GM23338 (cell line): Measurements from ENCODE around the gene AFM. TPM values are rescaled to one million over a fixed set of nuclear protein-coding genes. Genes with fewer than 3 reads are reported as not detected.

Experiments
- ATAC-seq: fragments of 200-7000 bp; cut with Tn5 transposase; 3 replicates; pipeline ENCODE4 v1.9.1; 2020
- DNase-seq: peaks from one replicate; pipeline ENCODE4 v3.0.0-alpha.2; 2015; ENCODE audit warnings: low spot score
- H2AFZ ChIP-seq: fragments of 200-600 bp; sonication (generic); 2 replicates; pipeline ENCODE4 v1.8.0; 2016; ENCODE audit warnings: antibody characterized with exemption, mild to moderate bottlenecking, moderate library complexity
- H3F3A ChIP-seq: fragments of 200-600 bp; sonication (generic); replicated peaks from 2 replicates; pipeline ENCODE4 v1.8.0; 2017; ENCODE audit warnings: antibody characterized with exemption, mixed run types, low read depth
- H3K27ac ChIP-seq: fragments of 200-600 bp; sonication (generic); 2 replicates; pipeline ENCODE4 v1.6.1; 2016; ENCODE audit warnings: low read depth
- H3K27me3 ChIP-seq: fragments of 200-600 bp; sonication (generic); 2 replicates; pipeline ENCODE4 v1.8.0; 2016; ENCODE audit warnings: mild to moderate bottlenecking, mixed run types, moderate library complexity; ENCODE audit not compliant: insufficient read depth
- H3K36me3 ChIP-seq: fragments of 200-600 bp; sonication (generic); 2 replicates; pipeline ENCODE4 v1.8.0; 2016; ENCODE audit warnings: mild to moderate bottlenecking; ENCODE audit not compliant: insufficient read depth
- H3K4me1 ChIP-seq: fragments of 200-600 bp; sonication (generic); 2 replicates; pipeline ENCODE4 v1.8.0; 2016; ENCODE audit warnings: mild to moderate bottlenecking, moderate library complexity; ENCODE audit not compliant: insufficient read depth
- H3K4me2 ChIP-seq: fragments of 200-600 bp; sonication (generic); 2 replicates; pipeline ENCODE4 v1.7.1; 2017; ENCODE audit warnings: mixed run types
- H3K4me3 ChIP-seq: fragments of 200-600 bp; sonication (generic); 2 replicates; pipeline ENCODE4 v1.6.1; 2016; ENCODE audit warnings: mixed run types
- H3K79me2 ChIP-seq: fragments of 200-600 bp; sonication (generic); replicated peaks from 2 replicates; pipeline ENCODE4 v1.8.0; 2017; ENCODE audit warnings: mild to moderate bottlenecking; ENCODE audit not compliant: insufficient read depth
- H3K9me2 ChIP-seq: fragments of 200-600 bp; sonication (generic); 2 replicates; pipeline ENCODE4 v1.8.0; 2017; ENCODE audit not compliant: insufficient read depth
- H4K20me1 ChIP-seq: fragments of 200-600 bp; sonication (generic); replicated peaks from 2 replicates; pipeline ENCODE4 v1.8.0; 2017; ENCODE audit warnings: mild to moderate bottlenecking; ENCODE audit not compliant: insufficient read depth
- H3K27ac Mint-ChIP-seq: 2 replicates; pipeline ENCODE4 v1.8.0; 2020; ENCODE audit warnings: inconsistent platforms, mild to moderate bottlenecking, moderate library complexity, mixed read lengths
- H3K27me3 Mint-ChIP-seq: 3 replicates; pipeline ENCODE4 v1.8.0; 2022; ENCODE audit warnings: low read depth, mild to moderate bottlenecking, moderate library complexity, mixed read lengths, inconsistent platforms; ENCODE audit not compliant: insufficient read depth, poor library complexity
- H3K36me3 Mint-ChIP-seq: 3 replicates; pipeline ENCODE4 v1.8.0; 2021; ENCODE audit warnings: low read depth, mild to moderate bottlenecking, inconsistent platforms, moderate library complexity, mixed read lengths
- H3K4me1 Mint-ChIP-seq: 3 replicates; pipeline ENCODE4 v1.8.0; 2020; ENCODE audit warnings: mild to moderate bottlenecking, inconsistent platforms, mixed read lengths
- H3K4me3 Mint-ChIP-seq: 3 replicates; pipeline ENCODE4 v1.8.0; 2021; ENCODE audit warnings: moderate library complexity, mild to moderate bottlenecking, inconsistent platforms, mixed read lengths
- H3K9me3 Mint-ChIP-seq: 3 replicates; pipeline ENCODE4 v1.8.0; 2020; ENCODE audit warnings: moderate library complexity, mild to moderate bottlenecking, inconsistent platforms, mixed read lengths
- CREB1 ChIP-seq: fragments of 250-450 bp; sonication (Bioruptor Pico); IDR thresholded peaks from 2 replicates; pipeline ENCODE4 v1.5.0; 2020; ENCODE audit warnings: low read depth, mild to moderate bottlenecking, moderate library complexity
- JUNB ChIP-seq: IDR thresholded peaks from one replicate; pipeline ENCODE4 v1.6.1; 2016; ENCODE audit warnings: antibody characterized with exemption; ENCODE audit not compliant: unreplicated experiment
- NANOG ChIP-seq: IDR thresholded peaks from 2 replicates; pipeline ENCODE4 v1.6.1; 2016; ENCODE audit warnings: antibody characterized with exemption, borderline replicate concordance
- STAT1 ChIP-seq: IDR thresholded peaks from one replicate; pipeline ENCODE4 v1.6.1; 2016; ENCODE audit warnings: antibody characterized with exemption; ENCODE audit not compliant: unreplicated experiment
- polyA plus RNA-seq: library from polyadenylated mRNA; unstranded; fragments of >200 nt; fragmentation: Nextera tagmentation; extraction: Ambion mirVana; gene quantifications from 2 replicates; pipeline ENCODE4 v1.2.1, GENCODE V29; 2016
- total RNA-seq: library from RNA; depleted of rRNA; stranded (reverse); fragments of >200 nt; shearing (Covaris generic); gene quantifications from 2 replicates; pipeline ENCODE4 v1.2.3, GENCODE V29; 2014
- TF ChIP-seq, protein P1 (sequence below), 2 experiments: fragments of 200-600 bp in 1 of 2; sonication (generic) in 1 of 2; conservative IDR thresholded peaks; 2 replicates each; pipeline versions ENCODE4 v1.5.1 to v1.6.1; 2016 to 2017; ENCODE audit warnings: antibody characterized with exemption in 2 of 2, low read depth in 2 of 2, mild to moderate bottlenecking in 2 of 2, moderate library complexity in 1 of 2
- TF ChIP-seq, protein P2 (sequence below): IDR thresholded peaks from 2 replicates; pipeline ENCODE4 v1.6.1; 2016; ENCODE audit warnings: antibody characterized with exemption
- TF ChIP-seq, protein P3 (sequence below): fragments of 250-450 bp; sonication (Bioruptor Pico); IDR thresholded peaks from 2 replicates; pipeline ENCODE4 v1.5.0; 2020; ENCODE audit warnings: mild to moderate bottlenecking, moderate library complexity
- TF ChIP-seq, protein P4 (sequence below): IDR thresholded peaks from one replicate; pipeline ENCODE4 v1.6.1; 2018; ENCODE audit warnings: antibody characterized with exemption; ENCODE audit not compliant: unreplicated experiment

The AFM gene
- total and polyA plus RNA-seq, 2 experiments from 2014 or later: not detected

DNA sequence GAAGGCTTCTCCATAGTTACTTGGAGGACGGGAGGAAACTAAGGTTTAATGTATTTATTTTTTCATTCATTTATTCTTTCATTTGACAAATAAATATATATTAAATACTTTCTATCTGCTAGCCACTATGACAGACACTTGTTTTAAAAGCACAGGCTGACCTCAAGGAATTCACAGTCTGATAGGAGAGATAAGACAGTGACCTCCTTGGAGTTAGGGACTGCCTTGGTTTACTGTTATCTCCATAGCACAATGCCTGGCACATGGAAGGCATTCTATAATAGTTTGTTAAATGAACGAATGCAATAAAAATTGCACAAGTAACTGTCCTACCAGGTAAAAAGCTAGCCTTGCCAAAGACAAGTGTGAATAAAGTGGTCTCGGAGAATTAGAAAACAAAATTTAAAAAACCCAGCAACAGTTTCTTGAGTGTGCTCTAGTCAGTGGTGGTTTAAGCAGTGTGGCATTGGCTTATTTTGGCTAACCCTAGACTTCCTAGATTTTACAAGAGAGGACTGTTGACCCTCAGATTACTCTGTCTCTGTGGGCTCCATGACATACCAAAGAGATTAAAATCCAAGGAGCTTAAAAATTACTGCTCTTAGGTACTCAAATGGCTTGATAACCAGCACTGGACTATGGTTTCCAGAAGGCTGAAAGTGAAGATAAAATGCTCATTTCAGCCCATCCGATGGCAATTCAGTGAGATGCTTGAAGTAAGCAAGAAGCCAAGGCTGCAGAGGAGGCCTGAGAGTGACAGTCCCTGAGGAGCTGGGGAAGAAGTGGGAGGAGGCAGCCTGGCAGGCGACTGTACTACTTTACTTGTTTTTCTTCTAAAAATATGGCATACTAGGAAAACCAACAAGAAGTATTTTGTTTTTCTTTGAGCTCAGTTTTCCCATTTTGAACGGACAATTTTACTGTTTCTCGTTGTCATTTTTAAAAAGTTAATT, 35.9 kb upstream of the AFM start:
- no peak overlapping the region for H2AFZ ChIP-seq

More for the DNA sequence above, 35.9 kb upstream of the AFM start:
- Histone ChIP-seq H3K27ac (no peak overlapping the region), H3K4me1 (peaks cover 16% of the 10 kb centered on the region), H3K27me3 (no peaks in the 10 kb centered on the region), H3K36me3 (no peaks in the 10 kb centered on the region), H3F3A (no peaks in the 10 kb centered on the region), H3K9me2 (no peaks in the 10 kb centered on the region), H3K4me3 (no peak overlapping the region), H3K79me2 (no peaks in the 10 kb centered on the region), H3K4me2 (no peak overlapping the region), H4K20me1 (no peaks in the 10 kb centered on the region)
- TF ChIP-seq, protein P1, sequence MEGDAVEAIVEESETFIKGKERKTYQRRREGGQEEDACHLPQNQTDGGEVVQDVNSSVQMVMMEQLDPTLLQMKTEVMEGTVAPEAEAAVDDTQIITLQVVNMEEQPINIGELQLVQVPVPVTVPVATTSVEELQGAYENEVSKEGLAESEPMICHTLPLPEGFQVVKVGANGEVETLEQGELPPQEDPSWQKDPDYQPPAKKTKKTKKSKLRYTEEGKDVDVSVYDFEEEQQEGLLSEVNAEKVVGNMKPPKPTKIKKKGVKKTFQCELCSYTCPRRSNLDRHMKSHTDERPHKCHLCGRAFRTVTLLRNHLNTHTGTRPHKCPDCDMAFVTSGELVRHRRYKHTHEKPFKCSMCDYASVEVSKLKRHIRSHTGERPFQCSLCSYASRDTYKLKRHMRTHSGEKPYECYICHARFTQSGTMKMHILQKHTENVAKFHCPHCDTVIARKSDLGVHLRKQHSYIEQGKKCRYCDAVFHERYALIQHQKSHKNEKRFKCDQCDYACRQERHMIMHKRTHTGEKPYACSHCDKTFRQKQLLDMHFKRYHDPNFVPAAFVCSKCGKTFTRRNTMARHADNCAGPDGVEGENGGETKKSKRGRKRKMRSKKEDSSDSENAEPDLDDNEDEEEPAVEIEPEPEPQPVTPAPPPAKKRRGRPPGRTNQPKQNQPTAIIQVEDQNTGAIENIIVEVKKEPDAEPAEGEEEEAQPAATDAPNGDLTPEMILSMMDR (conservative IDR thresholded peaks at IDR 0.05; ENCODE audit: low read depth in 2 of 2): no peak
- TF ChIP-seq NANOG: no peak
- TF ChIP-seq, protein P2, sequence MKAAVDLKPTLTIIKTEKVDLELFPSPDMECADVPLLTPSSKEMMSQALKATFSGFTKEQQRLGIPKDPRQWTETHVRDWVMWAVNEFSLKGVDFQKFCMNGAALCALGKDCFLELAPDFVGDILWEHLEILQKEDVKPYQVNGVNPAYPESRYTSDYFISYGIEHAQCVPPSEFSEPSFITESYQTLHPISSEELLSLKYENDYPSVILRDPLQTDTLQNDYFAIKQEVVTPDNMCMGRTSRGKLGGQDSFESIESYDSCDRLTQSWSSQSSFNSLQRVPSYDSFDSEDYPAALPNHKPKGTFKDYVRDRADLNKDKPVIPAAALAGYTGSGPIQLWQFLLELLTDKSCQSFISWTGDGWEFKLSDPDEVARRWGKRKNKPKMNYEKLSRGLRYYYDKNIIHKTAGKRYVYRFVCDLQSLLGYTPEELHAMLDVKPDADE: no peak
- no peak for TF ChIP-seq STAT1
- TF ChIP-seq, protein P3, sequence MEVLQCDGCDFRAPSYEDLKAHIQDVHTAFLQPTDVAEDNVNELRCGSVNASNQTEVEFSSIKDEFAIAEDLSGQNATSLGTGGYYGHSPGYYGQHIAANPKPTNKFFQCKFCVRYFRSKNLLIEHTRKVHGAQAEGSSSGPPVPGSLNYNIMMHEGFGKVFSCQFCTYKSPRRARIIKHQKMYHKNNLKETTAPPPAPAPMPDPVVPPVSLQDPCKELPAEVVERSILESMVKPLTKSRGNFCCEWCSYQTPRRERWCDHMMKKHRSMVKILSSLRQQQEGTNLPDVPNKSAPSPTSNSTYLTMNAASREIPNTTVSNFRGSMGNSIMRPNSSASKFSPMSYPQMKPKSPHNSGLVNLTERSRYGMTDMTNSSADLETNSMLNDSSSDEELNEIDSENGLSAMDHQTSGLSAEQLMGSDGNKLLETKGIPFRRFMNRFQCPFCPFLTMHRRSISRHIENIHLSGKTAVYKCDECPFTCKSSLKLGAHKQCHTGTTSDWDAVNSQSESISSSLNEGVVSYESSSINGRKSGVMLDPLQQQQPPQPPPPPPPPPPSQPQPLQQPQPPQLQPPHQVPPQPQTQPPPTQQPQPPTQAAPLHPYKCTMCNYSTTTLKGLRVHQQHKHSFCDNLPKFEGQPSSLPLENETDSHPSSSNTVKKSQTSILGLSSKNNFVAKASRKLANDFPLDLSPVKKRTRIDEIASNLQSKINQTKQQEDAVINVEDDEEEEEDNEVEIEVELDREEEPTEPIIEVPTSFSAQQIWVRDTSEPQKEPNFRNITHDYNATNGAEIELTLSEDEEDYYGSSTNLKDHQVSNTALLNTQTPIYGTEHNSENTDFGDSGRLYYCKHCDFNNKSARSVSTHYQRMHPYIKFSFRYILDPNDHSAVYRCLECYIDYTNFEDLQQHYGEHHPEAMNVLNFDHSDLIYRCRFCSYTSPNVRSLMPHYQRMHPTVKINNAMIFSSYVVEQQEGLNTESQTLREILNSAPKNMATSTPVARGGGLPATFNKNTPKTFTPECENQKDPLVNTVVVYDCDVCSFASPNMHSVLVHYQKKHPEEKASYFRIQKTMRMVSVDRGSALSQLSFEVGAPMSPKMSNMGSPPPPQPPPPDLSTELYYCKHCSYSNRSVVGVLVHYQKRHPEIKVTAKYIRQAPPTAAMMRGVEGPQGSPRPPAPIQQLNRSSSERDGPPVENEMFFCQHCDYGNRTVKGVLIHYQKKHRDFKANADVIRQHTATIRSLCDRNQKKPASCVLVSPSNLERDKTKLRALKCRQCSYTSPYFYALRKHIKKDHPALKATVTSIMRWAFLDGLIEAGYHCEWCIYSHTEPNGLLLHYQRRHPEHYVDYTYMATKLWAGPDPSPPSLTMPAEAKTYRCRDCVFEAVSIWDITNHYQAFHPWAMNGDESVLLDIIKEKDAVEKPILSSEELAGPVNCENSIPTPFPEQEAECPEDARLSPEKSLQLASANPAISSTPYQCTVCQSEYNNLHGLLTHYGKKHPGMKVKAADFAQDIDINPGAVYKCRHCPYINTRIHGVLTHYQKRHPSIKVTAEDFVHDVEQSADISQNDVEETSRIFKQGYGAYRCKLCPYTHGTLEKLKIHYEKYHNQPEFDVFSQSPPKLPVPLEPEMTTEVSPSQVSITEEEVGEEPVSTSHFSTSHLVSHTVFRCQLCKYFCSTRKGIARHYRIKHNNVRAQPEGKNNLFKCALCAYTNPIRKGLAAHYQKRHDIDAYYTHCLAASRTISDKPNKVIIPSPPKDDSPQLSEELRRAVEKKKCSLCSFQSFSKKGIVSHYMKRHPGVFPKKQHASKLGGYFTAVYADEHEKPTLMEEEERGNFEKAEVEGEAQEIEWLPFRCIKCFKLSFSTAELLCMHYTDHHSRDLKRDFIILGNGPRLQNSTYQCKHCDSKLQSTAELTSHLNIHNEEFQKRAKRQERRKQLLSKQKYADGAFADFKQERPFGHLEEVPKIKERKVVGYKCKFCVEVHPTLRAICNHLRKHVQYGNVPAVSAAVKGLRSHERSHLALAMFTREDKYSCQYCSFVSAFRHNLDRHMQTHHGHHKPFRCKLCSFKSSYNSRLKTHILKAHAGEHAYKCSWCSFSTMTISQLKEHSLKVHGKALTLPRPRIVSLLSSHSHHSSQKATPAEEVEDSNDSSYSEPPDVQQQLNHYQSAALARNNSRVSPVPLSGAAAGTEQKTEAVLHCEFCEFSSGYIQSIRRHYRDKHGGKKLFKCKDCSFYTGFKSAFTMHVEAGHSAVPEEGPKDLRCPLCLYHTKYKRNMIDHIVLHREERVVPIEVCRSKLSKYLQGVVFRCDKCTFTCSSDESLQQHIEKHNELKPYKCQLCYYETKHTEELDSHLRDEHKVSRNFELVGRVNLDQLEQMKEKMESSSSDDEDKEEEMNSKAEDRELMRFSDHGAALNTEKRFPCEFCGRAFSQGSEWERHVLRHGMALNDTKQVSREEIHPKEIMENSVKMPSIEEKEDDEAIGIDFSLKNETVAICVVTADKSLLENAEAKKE (CRISPR knock-in tag): no peak
- TF ChIP-seq, protein P4, sequence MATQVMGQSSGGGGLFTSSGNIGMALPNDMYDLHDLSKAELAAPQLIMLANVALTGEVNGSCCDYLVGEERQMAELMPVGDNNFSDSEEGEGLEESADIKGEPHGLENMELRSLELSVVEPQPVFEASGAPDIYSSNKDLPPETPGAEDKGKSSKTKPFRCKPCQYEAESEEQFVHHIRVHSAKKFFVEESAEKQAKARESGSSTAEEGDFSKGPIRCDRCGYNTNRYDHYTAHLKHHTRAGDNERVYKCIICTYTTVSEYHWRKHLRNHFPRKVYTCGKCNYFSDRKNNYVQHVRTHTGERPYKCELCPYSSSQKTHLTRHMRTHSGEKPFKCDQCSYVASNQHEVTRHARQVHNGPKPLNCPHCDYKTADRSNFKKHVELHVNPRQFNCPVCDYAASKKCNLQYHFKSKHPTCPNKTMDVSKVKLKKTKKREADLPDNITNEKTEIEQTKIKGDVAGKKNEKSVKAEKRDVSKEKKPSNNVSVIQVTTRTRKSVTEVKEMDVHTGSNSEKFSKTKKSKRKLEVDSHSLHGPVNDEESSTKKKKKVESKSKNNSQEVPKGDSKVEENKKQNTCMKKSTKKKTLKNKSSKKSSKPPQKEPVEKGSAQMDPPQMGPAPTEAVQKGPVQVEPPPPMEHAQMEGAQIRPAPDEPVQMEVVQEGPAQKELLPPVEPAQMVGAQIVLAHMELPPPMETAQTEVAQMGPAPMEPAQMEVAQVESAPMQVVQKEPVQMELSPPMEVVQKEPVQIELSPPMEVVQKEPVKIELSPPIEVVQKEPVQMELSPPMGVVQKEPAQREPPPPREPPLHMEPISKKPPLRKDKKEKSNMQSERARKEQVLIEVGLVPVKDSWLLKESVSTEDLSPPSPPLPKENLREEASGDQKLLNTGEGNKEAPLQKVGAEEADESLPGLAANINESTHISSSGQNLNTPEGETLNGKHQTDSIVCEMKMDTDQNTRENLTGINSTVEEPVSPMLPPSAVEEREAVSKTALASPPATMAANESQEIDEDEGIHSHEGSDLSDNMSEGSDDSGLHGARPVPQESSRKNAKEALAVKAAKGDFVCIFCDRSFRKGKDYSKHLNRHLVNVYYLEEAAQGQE: no peak
- TF ChIP-seq JUNB: no peak
- TF ChIP-seq CREB1 (CRISPR knock-in tag): no peak
- Mint-ChIP-seq H3K27ac (no peak overlapping the region), H3K27me3 (peaks cover 5% of the 10 kb centered on the region), H3K36me3 (no peaks in the 10 kb centered on the region), H3K4me3 (no peak overlapping the region), H3K9me3 (no peaks in the 10 kb centered on the region), H3K4me1 (peaks cover 27% of the 10 kb centered on the region)
- peak; percentile 14 for DNase-seq
- peak; percentile 64 for ATAC-seq
